ENCODE results near the gene TMEM170A. TPM values are rescaled to one million over a fixed set of nuclear protein-coding genes. Genes with fewer than 3 reads are reported as not detected.

TMEM170A gene
- total RNA-seq, 1 experiment from 2014 or later, result 10.1 TPM

GRCh38 chr16:75495076-75495674 is 30.7 kb upstream of the TMEM170A start, which contains the start of gene CHST6:
CHST6 (minus strand) TSS chr16:75495441; CDS start chr16:75479828, 15,613 bp downstream.
- Histone ChIP-seq H3K4me2 (ENCODE audit: low read length) (no peak within 1 kb of the TSS), H3K4me1 (ENCODE audit: insufficient read depth, low read length) (peaks cover 5% of the 10 kb centered on the region; the same call in 1 of the 2 replicates), H3K9ac (ENCODE audit: low read length) (no peak within 1 kb of the TSS), H3K27me3 (ENCODE audit: low read length) (no peaks in the 10 kb centered on the region), H2AFZ (ENCODE audit: low read length) (no peak within 1 kb of the TSS), H4K20me1 (ENCODE audit: low read length) (no peaks in the 10 kb centered on the region), H3K9me3 (ENCODE audit: low read length) (no peaks in the 10 kb centered on the region), H3F3A (ENCODE audit: low read length, unreplicated experiment) (no peaks in the 10 kb centered on the region), H3K4me3 (ENCODE audit: low read length) (no peak within 1 kb of the TSS), H3K9me2 (replicated peaks; ENCODE audit: low read length) (no peaks in the 10 kb centered on the region), H3K79me2 (ENCODE audit: low read length) (no peaks in the 10 kb centered on the region), H3K36me3 (ENCODE audit: low read depth, low read length) (no peaks in the 10 kb centered on the region), H3K27ac (ENCODE audit: low read length) (no peak within 1 kb of the TSS)
- no TSS peak for BruUV-seq (replicated peaks)
- intact Hi-C loops (cut with micrococcal nuclease), result no loop called here
- ChIA-PET POLR2A (ENCODE audit: unreplicated experiment) (no interaction called here), CTCF (no interaction called here)
- ATAC-seq (no peak), DNase-seq (no peak)
- TF ChIP-seq EZH2 (IDR thresholded peaks at IDR 0.05; ENCODE audit: low read length, unreplicated experiment) (no peak), EZH2phosphoT487 (IDR thresholded peaks at IDR 0.05; ENCODE audit: borderline replicate concordance, low read length) (no peak), CTCF (conservative IDR thresholded peaks at IDR 0.05; ENCODE audit: low read depth, low read length) (no peak)

- H3K9me3 ChIP-seq (ENCODE audit: low read length), result no peaks in the 10 kb centered on the region
- no peak overlapping the region for H2AFZ ChIP-seq (ENCODE audit: low read length)
- no peak overlapping the region for H3K27ac ChIP-seq (ENCODE audit: low read length)
- no peaks in the 10 kb centered on the region for H3K9me2 ChIP-seq (replicated peaks; ENCODE audit: low read length)
- H3K79me2 ChIP-seq (ENCODE audit: low read length), result no peaks in the 10 kb centered on the region
- CTCF ChIA-PET, result no interaction called here
- POLR2A ChIA-PET (ENCODE audit: unreplicated experiment), result no interaction called here
- DNase-seq, result no peak
- no peak overlapping the region for H3K9ac ChIP-seq (ENCODE audit: low read length)
- H3K27me3 ChIP-seq (ENCODE audit: low read length), result no peaks in the 10 kb centered on the region
- H3K4me3 ChIP-seq (ENCODE audit: low read length), result no peak overlapping the region
- H4K20me1 ChIP-seq (ENCODE audit: low read length), result no peaks in the 10 kb centered on the region
- intact Hi-C loops (cut with micrococcal nuclease), result no loop called here
- no peak for ATAC-seq
- no peaks in the 10 kb centered on the region for H3K36me3 ChIP-seq (ENCODE audit: low read depth, low read length)
- BruUV-seq (replicated peaks), result no TSS peak
- H3F3A ChIP-seq (ENCODE audit: low read length, unreplicated experiment), result no peaks in the 10 kb centered on the region
- TF ChIP-seq EZH2phosphoT487 (IDR thresholded peaks at IDR 0.05; ENCODE audit: borderline replicate concordance, low read length) (no peak), EZH2 (IDR thresholded peaks at IDR 0.05; ENCODE audit: low read length, unreplicated experiment) (no peak), CTCF (conservative IDR thresholded peaks at IDR 0.05; ENCODE audit: low read depth, low read length) (no peak)
- H3K4me2 ChIP-seq (ENCODE audit: low read length), result no peak overlapping the region
- H3K4me1 ChIP-seq (ENCODE audit: insufficient read depth, low read length), result peaks cover 5% of the 10 kb centered on the region; the same call in 1 of the 2 replicates
Measured at GRCh38 chr16:75494661-75495075, 30.2 kb upstream of the TMEM170A start.

GRCh38 chr16:75494184-75494583 is 29.7 kb upstream of the TMEM170A start:
- no peaks in the 10 kb centered on the region for H3K9me3 ChIP-seq (ENCODE audit: low read length)
- POLR2A ChIA-PET (ENCODE audit: unreplicated experiment), result no interaction called here
- H3F3A ChIP-seq (ENCODE audit: low read length, unreplicated experiment), result no peaks in the 10 kb centered on the region
- TF ChIP-seq EZH2phosphoT487 (IDR thresholded peaks at IDR 0.05; ENCODE audit: borderline replicate concordance, low read length) (no peak), CTCF (conservative IDR thresholded peaks at IDR 0.05; ENCODE audit: low read depth, low read length) (no peak), EZH2 (IDR thresholded peaks at IDR 0.05; ENCODE audit: low read length, unreplicated experiment) (no peak)
- H2AFZ ChIP-seq (ENCODE audit: low read length), result no peak overlapping the region
- H3K9ac ChIP-seq (ENCODE audit: low read length), result no peak overlapping the region
- DNase-seq (no peak), ATAC-seq (no peak)
- H3K4me3 ChIP-seq (ENCODE audit: low read length), result no peak overlapping the region
- no peak overlapping the region for H3K27ac ChIP-seq (ENCODE audit: low read length)
- CTCF ChIA-PET, result interaction anchor here (0.6 kb wide), 1 partner anchor 315 kb away, joined by 6 read pairs; no protein-coding TSS in a partner anchor
- H3K4me2 ChIP-seq (ENCODE audit: low read length), result no peak overlapping the region
- intact Hi-C loops (cut with micrococcal nuclease), result no loop called here
- no peaks in the 10 kb centered on the region for H3K27me3 ChIP-seq (ENCODE audit: low read length)
- no peaks in the 10 kb centered on the region for H4K20me1 ChIP-seq (ENCODE audit: low read length)
- H3K9me2 ChIP-seq (replicated peaks; ENCODE audit: low read length), result no peaks in the 10 kb centered on the region
- no peaks in the 10 kb centered on the region for H3K36me3 ChIP-seq (ENCODE audit: low read depth, low read length)
- H3K4me1 ChIP-seq (ENCODE audit: insufficient read depth, low read length), result peaks cover 5% of the 10 kb centered on the region; the same call in 1 of the 2 replicates
- H3K79me2 ChIP-seq (ENCODE audit: low read length), result no peaks in the 10 kb centered on the region
- BruUV-seq (replicated peaks), result no TSS peak

Data from PC-3 (cell line).